Activated B cell treated with CpG ODN at 0.5 μM for 24 hours (primary cell): ENCODE data around the gene BRD9. TPM values are rescaled to one million over a fixed set of nuclear protein-coding genes. Genes with fewer than 3 reads are reported as not detected.
"Not testable (repeated sequence)": the region's sequence is repeated elsewhere in the genome, so short reads cannot be mapped to it uniquely, and the experiment has no call there.

Source experiments
- ATAC-seq: fragments of 200-7000 bp; cut with Tn5 transposase; one replicate; pipeline ENCODE4 v1.10.0; 2021; ENCODE audit warnings: low read depth, mild to moderate bottlenecking, moderate library complexity
- CTCF ChIA-PET: fragments of 350-600 bp; sonication (Branson Sonifier 250); formaldehyde crosslinking; loops from one replicate; lab custom pipeline; 2021; ENCODE audit warnings: antibody characterized with exemption; lab: Charles Lee
- POLR2A ChIA-PET: fragments of 350-600 bp; sonication (Branson Sonifier 250); formaldehyde crosslinking; loops from one replicate; lab custom pipeline; 2021; ENCODE audit warnings: antibody characterized with exemption; lab: Charles Lee
- DNase-seq: peaks from one replicate; pipeline ENCODE4 v3.0.0; 2022
- H3K27ac Mint-ChIP-seq: one replicate; pipeline ENCODE4 v1.8.0; 2020; ENCODE audit warnings: mixed read lengths
- H3K27me3 Mint-ChIP-seq: one replicate; pipeline ENCODE4 v1.8.0; 2021; ENCODE audit warnings: mixed read lengths
- H3K36me3 Mint-ChIP-seq: one replicate; pipeline ENCODE4 v1.8.0; 2021; ENCODE audit warnings: low read depth, mixed read lengths
- H3K4me1 Mint-ChIP-seq: one replicate; pipeline ENCODE4 v1.8.0; 2021; ENCODE audit warnings: mixed read lengths
- H3K4me3 Mint-ChIP-seq: one replicate; pipeline ENCODE4 v1.8.0; 2020; ENCODE audit warnings: mild to moderate bottlenecking, mixed read lengths
- H3K9me3 Mint-ChIP-seq: one replicate; pipeline ENCODE4 v1.8.0; 2020; ENCODE audit warnings: mixed read lengths
- CTCF ChIP-seq: fragments of 200-600 bp; IDR thresholded peaks from one replicate; pipeline ENCODE4 v1.8.0; 2022; ENCODE audit warnings: antibody characterized with exemption, mild to moderate bottlenecking
- intact Hi-C: fragments of 100-400 bp; cut with micrococcal nuclease; formaldehyde crosslinking; loops from one replicate; pipeline ENCODE4 v1.15.1; 2024
- total RNA-seq: library from RNA; stranded (reverse); gene quantifications from 2 replicates; pipeline ENCODE4 v1.2.3, GENCODE V29; 2022

The BRD9 gene
- total RNA-seq, 1 donor from 2014 or later, result 67.8 TPM

- TF ChIP-seq CTCF, result no peak
- ChIA-PET POLR2A (no interaction called here), CTCF (interaction anchor here (1.2 to 1.5 kb wide), 2 partner anchors 246 to 723 kb away, joined by 5 to 7 read pairs; no protein-coding TSS in a partner anchor)
- DNase-seq (no peak), ATAC-seq (no peak)
- H3K36me3 Mint-ChIP-seq, result no peaks in the 10 kb centered on the region
- no peaks in the 10 kb centered on the region for H3K4me1 Mint-ChIP-seq
- peaks cover 10% of the 10 kb centered on the region for H3K27me3 Mint-ChIP-seq
- intact Hi-C loops, result no loop called here
- H3K9me3 Mint-ChIP-seq, result no peaks in the 10 kb centered on the region
- H3K4me3 Mint-ChIP-seq, result no peak overlapping the region
- no peak overlapping the region for H3K27ac Mint-ChIP-seq
These were observed 29.1 kb upstream of the BRD9 start for GRCh38 chr5:921456-922435.

- CTCF ChIA-PET, result interaction anchor here (1.3 to 1.5 kb wide), 2 partner anchors 17 to 248 kb away, joined by 4 to 5 read pairs; no protein-coding TSS in a partner anchor
- DNase-seq (no peak), ATAC-seq (no peak)
- no peaks in the 10 kb centered on the region for H3K9me3 Mint-ChIP-seq
- no peak overlapping the region for H3K4me3 Mint-ChIP-seq
- POLR2A ChIA-PET, result interaction anchor here (0.6 kb wide), 1 partner anchor 109 kb away, joined by 5 read pairs; no protein-coding TSS in a partner anchor
- intact Hi-C loops, result no loop called here
- no peak overlapping the region for H3K27ac Mint-ChIP-seq
- TF ChIP-seq CTCF, result no peak
- H3K27me3 Mint-ChIP-seq, result peaks cover 6% of the 10 kb centered on the region
- H3K4me1 Mint-ChIP-seq, result no peaks in the 10 kb centered on the region
- peaks cover 1% of the 10 kb centered on the region for H3K36me3 Mint-ChIP-seq
These were observed 27.7 kb upstream of the BRD9 start for GRCh38 chr5:920321-920720.

GRCh38 chr5:919356-920000 is 26.9 kb upstream of the BRD9 start:
- Mint-ChIP-seq H3K9me3 (no peaks in the 10 kb centered on the region), H3K27ac (no peak overlapping the region), H3K4me1 (no peaks in the 10 kb centered on the region), H3K4me3 (no peak overlapping the region), H3K36me3 (peaks cover 1% of the 10 kb centered on the region), H3K27me3 (no peaks in the 10 kb centered on the region)
- ChIA-PET POLR2A (interaction anchor here (1.2 kb wide), 1 partner anchor 98 kb away, joined by 3 read pairs; no protein-coding TSS in a partner anchor), CTCF (interaction anchor here (1.3 to 1.5 kb wide), 2 partner anchors 16 to 249 kb away, joined by 4 to 5 read pairs; no protein-coding TSS in a partner anchor)
- no peak for DNase-seq
- intact Hi-C loops, result no loop called here
- no peak for ATAC-seq
- TF ChIP-seq CTCF, result no peak

GRCh38 chr5:918717-919116 is 26.1 kb upstream of the BRD9 start:
- CTCF ChIA-PET, H3K36me3 Mint-ChIP-seq, H3K4me1 Mint-ChIP-seq, DNase-seq, intact Hi-C loops, H3K9me3 Mint-ChIP-seq, H3K27ac Mint-ChIP-seq, ATAC-seq, H3K4me3 Mint-ChIP-seq, H3K27me3 Mint-ChIP-seq: not testable (repeated sequence)
- POLR2A ChIA-PET, result interaction anchor here (1.2 kb wide), 1 partner anchor 98 kb away, joined by 3 read pairs; no protein-coding TSS in a partner anchor

GRCh38 chr5:916441-917293 is 24.1 kb upstream of the BRD9 start:
- Mint-ChIP-seq H3K4me3 (no peak overlapping the region), H3K36me3 (peaks cover 1% of the 10 kb centered on the region), H3K4me1 (no peaks in the 10 kb centered on the region), H3K27ac (no peak overlapping the region), H3K9me3 (no peaks in the 10 kb centered on the region), H3K27me3 (no peaks in the 10 kb centered on the region)
- no peak for TF ChIP-seq CTCF
- intact Hi-C loops, result no loop called here
- ATAC-seq (no peak), DNase-seq (no peak)
- ChIA-PET CTCF (interaction anchor here (1.3 kb wide), 1 partner anchor 251 kb away, joined by 5 read pairs; no protein-coding TSS in a partner anchor), POLR2A (no interaction called here)
